ENCODE data around the gene SH2D3C.

DNA sequence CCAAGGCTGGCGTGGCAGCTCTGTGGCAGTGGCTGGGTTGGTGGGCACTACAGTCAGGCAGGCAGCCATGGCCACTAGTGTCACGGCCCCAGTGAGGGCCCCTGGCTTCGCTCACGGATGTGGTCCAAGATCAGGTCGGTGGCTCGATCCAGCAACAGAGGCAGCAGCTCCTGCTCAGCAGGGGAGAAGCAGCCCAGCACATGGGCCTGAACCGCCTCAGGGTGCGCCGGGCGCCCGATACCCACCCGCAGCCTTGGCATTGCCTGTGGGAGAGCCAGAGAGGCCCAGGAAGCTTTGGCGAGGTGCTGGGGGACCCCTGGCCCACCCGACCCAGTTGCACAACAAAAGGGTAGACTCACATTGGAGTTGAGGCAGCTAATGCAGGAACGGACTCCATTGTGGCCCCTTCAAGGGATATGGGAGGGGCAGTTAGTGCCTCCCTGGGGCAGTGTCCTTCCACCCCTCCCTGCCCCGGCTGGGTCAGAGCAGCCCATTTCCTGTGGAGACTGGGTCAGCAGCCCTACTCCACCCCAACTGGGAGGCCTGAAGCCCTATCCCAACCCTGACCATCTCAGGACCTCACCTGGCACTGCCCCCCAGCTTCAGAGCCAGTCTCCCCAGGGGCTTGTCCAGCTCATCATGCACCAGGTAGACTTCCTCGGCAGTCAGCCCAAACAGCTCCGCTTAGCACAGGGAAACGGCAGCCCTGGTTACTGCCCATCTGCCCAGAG is 64.3 kb downstream of the SH2D3C start:
- TF ChIP-seq, protein P1, sequence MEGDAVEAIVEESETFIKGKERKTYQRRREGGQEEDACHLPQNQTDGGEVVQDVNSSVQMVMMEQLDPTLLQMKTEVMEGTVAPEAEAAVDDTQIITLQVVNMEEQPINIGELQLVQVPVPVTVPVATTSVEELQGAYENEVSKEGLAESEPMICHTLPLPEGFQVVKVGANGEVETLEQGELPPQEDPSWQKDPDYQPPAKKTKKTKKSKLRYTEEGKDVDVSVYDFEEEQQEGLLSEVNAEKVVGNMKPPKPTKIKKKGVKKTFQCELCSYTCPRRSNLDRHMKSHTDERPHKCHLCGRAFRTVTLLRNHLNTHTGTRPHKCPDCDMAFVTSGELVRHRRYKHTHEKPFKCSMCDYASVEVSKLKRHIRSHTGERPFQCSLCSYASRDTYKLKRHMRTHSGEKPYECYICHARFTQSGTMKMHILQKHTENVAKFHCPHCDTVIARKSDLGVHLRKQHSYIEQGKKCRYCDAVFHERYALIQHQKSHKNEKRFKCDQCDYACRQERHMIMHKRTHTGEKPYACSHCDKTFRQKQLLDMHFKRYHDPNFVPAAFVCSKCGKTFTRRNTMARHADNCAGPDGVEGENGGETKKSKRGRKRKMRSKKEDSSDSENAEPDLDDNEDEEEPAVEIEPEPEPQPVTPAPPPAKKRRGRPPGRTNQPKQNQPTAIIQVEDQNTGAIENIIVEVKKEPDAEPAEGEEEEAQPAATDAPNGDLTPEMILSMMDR (IDR thresholded peaks at IDR 0.05; ENCODE audit: low read length) = no peak
- no peak for TF ChIP-seq EZH2 (optimal IDR thresholded peaks at IDR 0.05; ENCODE audit: low read depth, low read length)
- TF ChIP-seq EZH2phosphoT487 (IDR thresholded peaks at IDR 0.05; ENCODE audit: low read length) = no peak
